ENCODE measurements around the gene GRIN3B.
A peak's percentile ranks its signal among the peaks of the same experiment; 100 is the strongest.

Gene GRIN3B

DNA sequence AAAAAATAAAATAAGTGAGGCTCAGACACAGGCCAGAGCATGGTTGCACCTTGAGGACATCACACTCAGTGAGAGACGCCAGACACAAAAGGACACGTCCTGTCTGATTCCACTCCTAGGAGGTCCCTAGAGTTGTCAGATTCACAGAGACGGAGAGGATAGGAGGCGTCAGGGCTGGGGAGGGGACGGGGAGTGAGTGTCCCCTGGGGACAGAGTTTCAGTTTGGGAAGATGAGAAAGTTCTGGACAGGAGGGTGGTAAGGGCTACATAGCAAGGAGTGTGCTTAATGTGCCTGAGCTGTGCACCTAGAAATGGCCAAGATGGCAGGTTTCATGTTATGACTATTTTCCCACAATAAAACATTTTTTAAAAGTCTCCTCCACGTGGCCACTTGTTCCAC, 2.2 kb upstream of the GRIN3B start:
- no peak for TF ChIP-seq POU2F2 (IDR thresholded peaks at IDR 0.05; ENCODE audit: low read depth, low read length)
- no peak for TF ChIP-seq PAX5 (IDR thresholded peaks at IDR 0.05; ENCODE audit: insufficient read depth, low read length, severe bottlenecking)
- no peak for TF ChIP-seq SPI1 (IDR thresholded peaks at IDR 0.05; ENCODE audit: low read depth, low read length)
- no peak for TF ChIP-seq POLR2AphosphoS5 (IDR thresholded peaks at IDR 0.05; ENCODE audit: low read depth, low read length)
- no peak for TF ChIP-seq TAF1 (IDR thresholded peaks at IDR 0.05; ENCODE audit: low read depth, low read length)
- TF ChIP-seq POLR2A (IDR thresholded peaks at IDR 0.05; ENCODE audit: low read depth, low read length) = no peak
- FAIRE-seq (no peak), DNase-seq (ENCODE audit: insufficient read length, low spot score) (no peak)

DNA sequence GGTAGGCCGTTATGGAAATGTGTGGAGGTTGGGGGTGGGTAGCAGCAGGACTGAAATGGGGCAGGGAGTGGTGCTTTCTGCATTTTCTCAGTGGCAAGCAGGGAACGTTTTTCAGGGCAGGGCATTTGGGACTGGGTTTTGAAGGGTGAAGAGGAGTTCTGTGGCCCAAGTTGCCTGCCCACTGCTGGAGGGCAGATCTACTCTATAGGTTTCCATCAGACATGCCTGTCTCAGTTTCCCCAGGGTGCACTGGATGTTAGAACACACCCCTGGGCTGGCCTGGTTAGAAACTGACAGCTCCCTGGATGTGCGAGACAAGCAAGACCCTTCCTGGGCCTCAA, 870 bp upstream of the GRIN3B start:
- FAIRE-seq = no peak
- no peak for DNase-seq (ENCODE audit: insufficient read length, low spot score)
- TF ChIP-seq TAF1 (IDR thresholded peaks at IDR 0.05; ENCODE audit: low read depth, low read length) (no peak), POLR2A (IDR thresholded peaks at IDR 0.05; ENCODE audit: low read depth, low read length) (no peak), POLR2AphosphoS5 (IDR thresholded peaks at IDR 0.05; ENCODE audit: low read depth, low read length) (no peak), SPI1 (IDR thresholded peaks at IDR 0.05; ENCODE audit: low read depth, low read length) (no peak), POU2F2 (IDR thresholded peaks at IDR 0.05; ENCODE audit: low read depth, low read length) (no peak), PAX5 (IDR thresholded peaks at IDR 0.05; ENCODE audit: insufficient read depth, low read length, severe bottlenecking) (no peak)

DNA sequence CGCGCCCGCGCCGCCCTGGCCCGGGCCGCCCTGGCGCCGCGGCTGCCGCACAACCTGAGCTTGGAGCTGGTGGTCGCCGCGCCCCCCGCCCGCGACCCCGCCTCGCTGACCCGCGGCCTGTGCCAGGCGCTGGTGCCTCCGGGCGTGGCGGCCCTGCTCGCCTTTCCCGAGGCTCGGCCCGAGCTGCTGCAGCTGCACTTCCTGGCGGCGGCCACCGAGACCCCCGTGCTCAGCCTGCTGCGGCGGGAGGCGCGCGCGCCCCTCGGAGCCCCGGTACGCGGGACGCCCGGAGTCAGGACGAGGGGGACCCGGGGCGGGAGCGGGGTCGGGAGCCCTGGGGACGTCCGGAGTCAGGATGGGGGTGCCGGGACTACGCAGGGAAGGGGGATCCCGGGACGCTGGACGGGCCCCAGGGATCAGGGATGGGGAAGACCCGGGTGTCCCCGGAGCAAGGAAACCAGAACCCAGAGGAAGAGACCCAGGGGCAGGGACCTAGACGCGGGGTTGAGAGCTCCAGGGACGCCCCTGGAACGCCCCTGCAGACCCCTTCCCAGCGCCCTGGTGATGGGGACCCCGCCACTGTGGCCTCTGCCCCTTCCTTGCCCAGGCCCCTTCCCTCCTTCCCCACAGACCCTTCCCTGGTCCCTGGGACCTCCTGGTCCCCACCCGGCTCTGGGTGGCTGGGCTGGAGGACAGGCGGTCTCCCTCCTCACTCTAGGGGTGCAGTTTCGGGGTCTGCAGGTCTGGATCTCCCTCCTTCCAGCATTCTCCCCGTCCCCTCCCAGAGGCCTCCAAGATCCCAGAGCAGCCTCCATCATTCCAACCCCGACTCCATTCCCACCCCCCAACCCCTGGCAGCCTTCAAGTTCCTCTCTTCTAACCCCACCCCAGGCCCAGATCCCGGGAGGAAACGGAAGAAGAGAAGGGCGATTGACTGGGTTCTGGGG, 645 bp downstream of the GRIN3B start:
- DNase-seq (ENCODE audit: insufficient read length, low spot score) (no peak), FAIRE-seq (no peak)
- TF ChIP-seq PAX5 (IDR thresholded peaks at IDR 0.05; ENCODE audit: insufficient read depth, low read length, severe bottlenecking) (no peak), TAF1 (IDR thresholded peaks at IDR 0.05; ENCODE audit: low read depth, low read length) (no peak), SPI1 (IDR thresholded peaks at IDR 0.05; ENCODE audit: low read depth, low read length) (no peak), POU2F2 (IDR thresholded peaks at IDR 0.05; ENCODE audit: low read depth, low read length) (no peak), POLR2AphosphoS5 (IDR thresholded peaks at IDR 0.05; ENCODE audit: low read depth, low read length) (no peak), POLR2A (IDR thresholded peaks at IDR 0.05; ENCODE audit: low read depth, low read length) (no peak)

DNA sequence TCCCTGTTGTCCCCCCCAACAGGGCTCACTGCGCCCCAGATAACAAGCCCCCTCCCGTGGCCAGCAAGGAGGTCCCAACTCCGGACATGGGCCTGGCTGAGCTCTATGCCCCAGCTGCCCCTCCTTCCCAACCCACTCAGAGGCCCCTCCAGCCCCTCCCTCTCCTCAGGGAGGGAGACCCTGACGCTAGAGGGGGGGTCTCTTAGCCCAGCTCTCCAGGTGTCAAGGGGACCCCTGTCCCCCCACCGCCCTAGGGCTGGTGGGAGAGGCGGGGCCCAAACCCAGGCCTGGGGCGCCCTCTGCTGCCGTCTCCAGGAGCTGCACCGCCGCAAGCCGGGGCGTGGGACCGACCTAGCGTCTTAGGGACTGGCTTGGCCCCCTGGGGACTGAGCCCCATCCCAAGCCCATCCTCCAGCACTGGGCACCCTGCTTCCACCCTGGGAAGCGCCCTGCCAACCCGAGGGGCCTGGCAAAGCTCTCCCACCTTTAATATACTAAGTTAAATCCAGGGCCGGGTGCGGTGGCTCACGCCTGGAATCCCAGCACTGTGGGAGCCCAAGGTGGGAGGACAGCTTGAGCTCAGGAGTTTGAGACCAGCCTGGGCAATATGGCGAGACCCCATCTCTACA, 1.4 kb downstream of the GRIN3B start:
- FAIRE-seq (peak; percentile 80), DNase-seq (ENCODE audit: insufficient read length, low spot score) (peak; percentile 89)
- TF ChIP-seq TAF1 (IDR thresholded peaks at IDR 0.05; ENCODE audit: low read depth, low read length) (no peak), POLR2A (IDR thresholded peaks at IDR 0.05; ENCODE audit: low read depth, low read length) (no peak), POU2F2 (IDR thresholded peaks at IDR 0.05; ENCODE audit: low read depth, low read length) (no peak), POLR2AphosphoS5 (IDR thresholded peaks at IDR 0.05; ENCODE audit: low read depth, low read length) (no peak), SPI1 (IDR thresholded peaks at IDR 0.05; ENCODE audit: low read depth, low read length) (no peak), PAX5 (IDR thresholded peaks at IDR 0.05; ENCODE audit: insufficient read depth, low read length, severe bottlenecking) (no peak)

DNA sequence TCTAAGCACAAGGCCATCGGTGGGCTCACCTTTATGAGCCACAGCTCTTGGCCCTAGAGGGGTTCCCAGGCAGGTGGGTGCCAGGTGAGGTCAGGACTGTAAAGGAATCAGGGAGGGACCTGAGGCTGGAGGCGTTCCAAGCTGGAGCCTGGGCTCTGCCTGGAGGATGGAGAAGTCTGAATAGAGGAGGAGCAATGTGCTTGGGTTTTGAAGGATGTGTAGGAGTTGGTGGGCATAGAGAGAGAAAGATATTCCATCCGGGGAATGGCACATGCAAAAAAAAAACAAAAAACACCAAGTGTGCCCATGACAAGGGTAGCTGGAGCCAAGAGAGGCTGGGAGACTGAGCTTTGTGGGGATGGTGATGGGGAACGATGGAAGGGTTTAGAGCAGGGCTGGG, 2.4 kb downstream of the GRIN3B start:
- FAIRE-seq (no peak), DNase-seq (ENCODE audit: insufficient read length, low spot score) (no peak)
- TF ChIP-seq POU2F2 (IDR thresholded peaks at IDR 0.05; ENCODE audit: low read depth, low read length) (no peak), PAX5 (IDR thresholded peaks at IDR 0.05; ENCODE audit: insufficient read depth, low read length, severe bottlenecking) (no peak)

DNA sequence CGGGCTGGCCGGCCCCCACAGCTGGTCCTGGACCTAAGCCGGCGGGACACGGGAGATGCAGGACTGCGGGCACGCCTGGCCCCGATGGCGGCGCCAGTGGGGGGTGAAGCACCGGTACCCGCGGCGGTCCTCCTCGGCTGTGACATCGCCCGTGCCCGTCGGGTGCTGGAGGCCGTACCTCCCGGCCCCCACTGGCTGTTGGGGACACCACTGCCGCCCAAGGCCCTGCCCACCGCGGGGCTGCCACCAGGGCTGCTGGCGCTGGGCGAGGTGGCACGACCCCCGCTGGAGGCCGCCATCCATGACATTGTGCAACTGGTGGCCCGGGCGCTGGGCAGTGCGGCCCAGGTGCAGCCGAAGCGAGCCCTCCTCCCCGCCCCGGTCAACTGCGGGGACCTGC, 3.1 kb downstream of the GRIN3B start:
- DNase-seq (ENCODE audit: insufficient read length, low spot score) (no peak), FAIRE-seq (no peak)

DNA sequence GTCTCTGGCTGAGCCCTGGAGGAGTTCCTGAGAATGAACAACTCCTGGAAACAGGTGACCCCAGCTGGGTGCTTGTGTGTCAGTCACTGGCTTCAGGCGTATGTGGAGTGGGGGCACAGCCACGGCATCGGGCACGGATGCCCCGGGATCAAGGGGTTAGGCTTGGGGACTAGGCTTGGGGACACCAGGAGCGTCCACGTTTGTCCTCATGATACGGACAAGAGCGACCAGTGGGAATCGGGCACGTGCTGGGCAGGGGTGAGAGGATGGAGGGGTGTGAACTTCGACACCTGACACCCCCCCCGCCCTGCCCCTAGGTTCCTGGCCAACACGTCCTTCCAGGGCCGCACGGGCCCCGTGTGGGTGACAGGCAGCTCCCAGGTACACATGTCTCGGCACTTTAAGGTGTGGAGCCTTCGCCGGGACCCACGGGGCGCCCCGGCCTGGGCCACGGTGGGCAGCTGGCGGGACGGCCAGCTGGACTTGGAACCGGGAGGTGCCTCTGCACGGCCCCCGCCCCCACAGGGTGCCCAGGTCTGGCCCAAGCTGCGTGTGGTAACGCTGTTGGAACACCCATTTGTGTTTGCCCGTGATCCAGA, 4.1 kb downstream of the GRIN3B start:
- no peak for DNase-seq (ENCODE audit: insufficient read length, low spot score)
- FAIRE-seq = no peak
- TF ChIP-seq SPI1 (IDR thresholded peaks at IDR 0.05; ENCODE audit: low read depth, low read length) (no peak), TAF1 (IDR thresholded peaks at IDR 0.05; ENCODE audit: low read depth, low read length) (no peak), POLR2AphosphoS5 (IDR thresholded peaks at IDR 0.05; ENCODE audit: low read depth, low read length) (no peak), PAX5 (IDR thresholded peaks at IDR 0.05; ENCODE audit: insufficient read depth, low read length, severe bottlenecking) (no peak), POLR2A (IDR thresholded peaks at IDR 0.05; ENCODE audit: low read depth, low read length) (no peak), POU2F2 (IDR thresholded peaks at IDR 0.05; ENCODE audit: low read depth, low read length) (no peak)

More for the DNA sequence above, 3.1 kb downstream of the GRIN3B start:
- TF ChIP-seq POLR2AphosphoS5 (IDR thresholded peaks at IDR 0.05; ENCODE audit: low read depth, low read length) (no peak), SPI1 (IDR thresholded peaks at IDR 0.05; ENCODE audit: low read depth, low read length) (no peak), PAX5 (IDR thresholded peaks at IDR 0.05; ENCODE audit: insufficient read depth, low read length, severe bottlenecking) (no peak), POU2F2 (IDR thresholded peaks at IDR 0.05; ENCODE audit: low read depth, low read length) (no peak), POLR2A (IDR thresholded peaks at IDR 0.05; ENCODE audit: low read depth, low read length) (no peak), TAF1 (IDR thresholded peaks at IDR 0.05; ENCODE audit: low read depth, low read length) (no peak)

DNA sequence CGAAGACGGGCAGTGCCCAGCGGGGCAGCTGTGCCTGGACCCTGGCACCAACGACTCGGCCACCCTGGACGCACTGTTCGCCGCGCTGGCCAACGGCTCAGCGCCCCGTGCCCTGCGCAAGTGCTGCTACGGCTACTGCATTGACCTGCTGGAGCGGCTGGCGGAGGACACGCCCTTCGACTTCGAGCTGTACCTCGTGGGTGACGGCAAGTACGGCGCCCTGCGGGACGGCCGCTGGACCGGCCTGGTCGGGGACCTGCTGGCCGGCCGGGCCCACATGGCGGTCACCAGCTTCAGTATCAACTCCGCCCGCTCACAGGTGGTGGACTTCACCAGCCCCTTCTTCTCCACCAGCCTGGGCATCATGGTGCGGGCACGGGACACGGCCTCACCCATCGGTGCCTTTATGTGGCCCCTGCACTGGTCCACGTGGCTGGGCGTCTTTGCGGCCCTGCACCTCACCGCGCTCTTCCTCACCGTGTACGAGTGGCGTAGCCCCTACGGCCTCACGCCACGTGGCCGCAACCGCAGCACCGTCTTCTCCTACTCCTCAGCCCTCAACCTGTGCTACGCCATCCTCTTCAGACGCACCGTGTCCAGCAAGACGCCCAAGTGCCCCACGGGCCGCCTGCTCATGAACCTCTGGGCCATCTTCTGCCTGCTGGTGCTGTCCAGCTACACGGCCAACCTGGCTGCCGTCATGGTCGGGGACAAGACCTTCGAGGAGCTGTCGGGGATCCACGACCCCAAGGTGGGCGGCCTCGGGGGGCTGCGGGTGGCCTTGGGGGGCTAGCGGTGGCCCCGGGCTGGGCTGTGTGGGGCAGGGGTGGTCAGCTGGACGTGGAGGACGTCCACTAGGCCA, 4.8 kb downstream of the GRIN3B start:
- no peak for TF ChIP-seq SPI1 (IDR thresholded peaks at IDR 0.05; ENCODE audit: low read depth, low read length)
- no peak for TF ChIP-seq POU2F2 (IDR thresholded peaks at IDR 0.05; ENCODE audit: low read depth, low read length)
- no peak for TF ChIP-seq PAX5 (IDR thresholded peaks at IDR 0.05; ENCODE audit: insufficient read depth, low read length, severe bottlenecking)
- TF ChIP-seq POLR2A (IDR thresholded peaks at IDR 0.05; ENCODE audit: low read depth, low read length) = no peak
- TF ChIP-seq POLR2AphosphoS5 (IDR thresholded peaks at IDR 0.05; ENCODE audit: low read depth, low read length) = no peak
- no peak for TF ChIP-seq TAF1 (IDR thresholded peaks at IDR 0.05; ENCODE audit: low read depth, low read length)
- FAIRE-seq (no peak), DNase-seq (ENCODE audit: insufficient read length, low spot score) (no peak)

All from GM12891 (cell line).